NB4 (cell line): ENCODE data around the gene CENPL.

Source experiments
- DNase-seq: peaks from one replicate; pipeline ENCODE4 v3.0.0; 2010; ENCODE audit warnings: low read depth
- H3K4me3 ChIP-seq: one replicate; pipeline ENCODE4 v1.5.1; 2011; ENCODE audit warnings: mild to moderate bottlenecking, low read depth, low read length, moderate library complexity
- MYC ChIP-seq: IDR thresholded peaks from 2 replicates; pipeline ENCODE4 v1.6.1; 2011; ENCODE audit warnings: low read depth, low read length
- POLR2A ChIP-seq: IDR thresholded peaks from 2 replicates; pipeline ENCODE4 v1.6.1; 2011; ENCODE audit warnings: mild to moderate bottlenecking; ENCODE audit not compliant: insufficient read length; ENCODE audit errors: extremely low read depth
- TF ChIP-seq, protein P1 (sequence below): IDR thresholded peaks from one replicate; pipeline ENCODE4 v1.5.1; 2012; ENCODE audit warnings: low read depth, low read length
- TF ChIP-seq, protein P2 (sequence below): IDR thresholded peaks from 2 replicates; pipeline ENCODE4 v1.6.1; 2011; ENCODE audit warnings: low read depth, low read length

Gene CENPL

DNA sequence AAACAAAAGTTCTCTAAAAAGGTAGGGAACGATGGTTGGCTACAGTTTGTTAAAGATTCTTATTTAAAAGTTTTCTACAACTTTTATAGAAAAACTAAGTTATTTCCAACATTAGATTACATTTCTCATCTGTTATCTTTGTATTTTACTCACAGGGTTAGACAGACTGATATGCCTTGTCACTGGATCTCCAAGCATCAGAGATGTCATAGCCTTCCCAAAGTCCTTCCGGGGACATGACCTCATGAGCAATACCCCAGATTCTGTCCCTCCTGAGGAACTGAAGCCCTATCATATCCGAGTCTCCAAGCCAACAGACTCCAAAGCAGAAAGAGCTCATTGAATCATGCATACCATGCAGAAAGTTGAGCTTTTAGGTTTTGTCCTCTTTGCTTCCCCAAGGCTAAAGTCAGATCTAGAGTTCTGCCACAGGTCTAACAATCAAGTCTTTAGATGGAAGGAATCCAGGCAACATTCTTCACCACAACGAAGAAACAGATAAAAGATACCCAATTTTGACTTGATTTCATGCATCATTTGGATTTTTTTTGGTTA is 32.8 kb upstream of the CENPL start:
- TF ChIP-seq, protein P1, sequence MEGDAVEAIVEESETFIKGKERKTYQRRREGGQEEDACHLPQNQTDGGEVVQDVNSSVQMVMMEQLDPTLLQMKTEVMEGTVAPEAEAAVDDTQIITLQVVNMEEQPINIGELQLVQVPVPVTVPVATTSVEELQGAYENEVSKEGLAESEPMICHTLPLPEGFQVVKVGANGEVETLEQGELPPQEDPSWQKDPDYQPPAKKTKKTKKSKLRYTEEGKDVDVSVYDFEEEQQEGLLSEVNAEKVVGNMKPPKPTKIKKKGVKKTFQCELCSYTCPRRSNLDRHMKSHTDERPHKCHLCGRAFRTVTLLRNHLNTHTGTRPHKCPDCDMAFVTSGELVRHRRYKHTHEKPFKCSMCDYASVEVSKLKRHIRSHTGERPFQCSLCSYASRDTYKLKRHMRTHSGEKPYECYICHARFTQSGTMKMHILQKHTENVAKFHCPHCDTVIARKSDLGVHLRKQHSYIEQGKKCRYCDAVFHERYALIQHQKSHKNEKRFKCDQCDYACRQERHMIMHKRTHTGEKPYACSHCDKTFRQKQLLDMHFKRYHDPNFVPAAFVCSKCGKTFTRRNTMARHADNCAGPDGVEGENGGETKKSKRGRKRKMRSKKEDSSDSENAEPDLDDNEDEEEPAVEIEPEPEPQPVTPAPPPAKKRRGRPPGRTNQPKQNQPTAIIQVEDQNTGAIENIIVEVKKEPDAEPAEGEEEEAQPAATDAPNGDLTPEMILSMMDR: no peak
- no peak for TF ChIP-seq MYC
- TF ChIP-seq POLR2A: no peak
- TF ChIP-seq, protein P2, sequence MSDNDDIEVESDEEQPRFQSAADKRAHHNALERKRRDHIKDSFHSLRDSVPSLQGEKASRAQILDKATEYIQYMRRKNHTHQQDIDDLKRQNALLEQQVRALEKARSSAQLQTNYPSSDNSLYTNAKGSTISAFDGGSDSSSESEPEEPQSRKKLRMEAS: no peak
- no peak for DNase-seq
- H3K4me3 ChIP-seq: no peak overlapping the region

DNA sequence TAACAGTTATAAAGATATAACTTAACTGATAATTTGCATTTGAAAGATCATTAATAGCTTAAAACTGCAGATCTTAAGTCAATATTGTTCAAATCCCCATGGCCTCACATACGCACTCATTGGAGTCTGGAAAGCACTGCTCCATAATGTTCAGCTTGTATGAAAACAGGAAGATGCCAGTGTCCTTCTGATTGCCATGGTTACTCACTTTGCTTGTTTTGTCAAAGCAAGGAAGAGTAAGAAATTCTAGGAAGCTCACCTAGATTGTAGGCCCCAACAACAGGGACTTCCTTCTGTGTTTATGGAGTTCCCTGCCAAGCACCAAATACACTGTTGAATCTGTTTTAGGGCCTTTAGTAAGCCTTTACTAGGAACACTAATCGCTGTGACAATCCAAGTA is 32.2 kb upstream of the CENPL start:
- DNase-seq: no peak
- TF ChIP-seq POLR2A (no peak), MYC (no peak)
- TF ChIP-seq, protein P2: no peak
- TF ChIP-seq, protein P1: no peak
- H3K4me3 ChIP-seq: no peak overlapping the region

DNA sequence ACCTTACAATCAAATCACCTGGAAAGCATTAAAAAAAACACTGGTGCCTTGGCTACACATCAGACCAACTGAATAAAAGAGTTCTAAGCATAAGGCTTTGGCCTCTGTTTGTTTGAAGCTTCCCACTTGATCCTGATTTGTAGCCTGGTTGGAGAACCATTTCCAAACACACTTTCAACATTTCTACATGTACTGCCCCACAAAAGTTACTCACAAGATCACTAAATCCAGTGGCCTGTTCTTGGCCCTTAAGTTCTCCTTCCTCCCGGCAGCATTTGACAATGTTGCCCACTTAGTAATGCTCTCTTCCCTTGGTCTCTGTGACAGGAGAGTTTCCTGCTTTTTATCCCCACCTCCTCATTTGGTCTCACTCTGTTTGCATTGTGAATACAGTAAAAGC is 31.3 kb upstream of the CENPL start:
- no peak overlapping the region for H3K4me3 ChIP-seq
- TF ChIP-seq MYC: no peak
- TF ChIP-seq, protein P1: no peak
- TF ChIP-seq, protein P2: no peak
- no peak for TF ChIP-seq POLR2A
- no peak for DNase-seq

DNA sequence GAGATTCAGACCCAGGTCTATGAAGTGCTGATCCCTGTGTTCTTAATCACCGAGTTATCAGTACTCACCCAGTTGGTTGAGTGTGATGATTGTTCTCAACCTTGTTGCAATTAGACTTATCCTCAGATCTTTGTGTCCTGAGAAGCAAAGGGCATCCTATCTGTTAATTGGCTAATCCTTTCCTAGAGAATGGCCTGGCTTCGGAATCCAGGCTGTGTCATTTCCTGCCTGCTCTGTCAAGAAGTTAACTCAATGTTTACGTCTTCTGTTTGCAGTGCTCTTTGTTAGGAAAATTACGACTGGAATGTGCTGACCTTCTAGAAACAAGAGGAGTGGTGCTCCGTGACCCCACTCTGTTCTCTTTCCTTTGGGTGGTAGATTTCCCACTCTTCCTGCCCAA is 28.4 kb upstream of the CENPL start:
- DNase-seq: no peak
- TF ChIP-seq POLR2A: no peak
- TF ChIP-seq, protein P1: no peak
- no peak for TF ChIP-seq MYC
- TF ChIP-seq, protein P2: no peak
- H3K4me3 ChIP-seq: no peak overlapping the region

DNA sequence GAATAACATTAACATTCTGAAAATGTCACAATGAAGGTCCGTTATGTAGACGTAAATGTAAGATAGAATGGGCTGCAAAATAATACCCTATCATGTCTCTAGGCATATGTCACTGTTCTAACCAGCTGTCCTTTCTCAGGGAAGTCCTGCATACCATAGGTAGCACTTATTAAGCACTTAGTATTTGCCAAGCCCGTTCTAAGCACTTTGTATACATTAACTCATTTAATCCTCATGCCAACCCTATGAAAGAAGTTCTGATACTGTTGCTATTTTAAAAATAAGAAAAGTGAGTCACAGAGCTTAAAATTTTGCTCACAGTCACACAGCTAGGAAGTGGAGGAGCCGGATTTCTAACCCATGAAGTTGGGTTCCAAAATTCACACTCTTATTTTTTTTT is 27.4 kb upstream of the CENPL start:
- TF ChIP-seq, protein P2: no peak
- TF ChIP-seq, protein P1: no peak
- no peak for TF ChIP-seq MYC
- no peak for TF ChIP-seq POLR2A
- no peak for DNase-seq

DNA sequence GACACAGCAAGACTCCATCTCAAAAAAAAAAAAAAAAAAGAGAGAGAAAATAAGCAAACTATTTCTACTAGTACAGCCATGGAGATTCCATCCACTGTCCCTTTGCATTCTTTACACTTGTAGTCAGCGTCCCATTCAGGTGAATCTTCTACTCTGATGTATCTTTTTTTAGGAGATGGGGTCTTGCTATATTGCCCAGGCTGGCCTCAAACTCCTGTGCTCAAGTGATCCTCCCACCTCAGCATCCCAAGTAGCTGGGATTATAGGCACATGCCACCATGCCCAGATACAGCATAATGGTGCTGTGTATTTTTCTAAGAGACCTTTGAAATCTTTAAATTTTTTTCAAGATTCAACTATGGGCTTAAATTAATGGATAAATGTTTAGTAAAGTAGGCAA is 8.1 kb upstream of the CENPL start:
- H3K4me3 ChIP-seq: no peak overlapping the region
- no peak for DNase-seq
- TF ChIP-seq, protein P1: no peak
- TF ChIP-seq MYC: no peak
- no peak for TF ChIP-seq POLR2A
- TF ChIP-seq, protein P2: no peak

More for the DNA sequence above, 27.4 kb upstream of the CENPL start:
- no peak overlapping the region for H3K4me3 ChIP-seq
